ENCODE results near the gene SLC25A21. TPM values are rescaled to one million over a fixed set of nuclear protein-coding genes. Genes with fewer than 3 reads are reported as not detected.

SLC25A21 gene
- polyA plus RNA-seq, 4 donors, result 0.22 to 1.4 (median 0.97) TPM

- no peak for FAIRE-seq
- no peaks in the 10 kb centered on the region for H3K4me1 ChIP-seq (ENCODE audit: control insufficient read depth in 3 of 3, insufficient read depth in 2 of 3, low read depth in 1 of 3, low read length in 2 of 3)
- H3K4me3 ChIP-seq (ENCODE audit: low read depth in 1 of 3, low read length in 3 of 3), result no peak overlapping the region
- H3K36me3 ChIP-seq (ENCODE audit: control insufficient read depth in 3 of 3, insufficient read depth in 2 of 3, low read depth in 1 of 3, low read length in 3 of 3), result no peaks in the 10 kb centered on the region
- H3K27me3 ChIP-seq (ENCODE audit: control insufficient read depth in 3 of 3, insufficient read depth in 3 of 3, low read length in 3 of 3), result no peaks in the 10 kb centered on the region
- 73 to 82% (median 73%) methylated on average over 2 of the region's 2 CpGs for WGBS, 3 donors
- no peak for DNase-seq
- no peak overlapping the region for H3K27ac ChIP-seq (ENCODE audit: low read depth in 1 of 3, low read length in 2 of 3)
- no peaks in the 10 kb centered on the region for H3K9me3 ChIP-seq (ENCODE audit: control insufficient read depth in 2 of 2, insufficient read depth in 1 of 2, low read depth in 1 of 2, low read length in 1 of 2)
These were observed 125.6 kb downstream of the SLC25A21 start for GRCh38 chr14:37046815-37047214.

DNA sequence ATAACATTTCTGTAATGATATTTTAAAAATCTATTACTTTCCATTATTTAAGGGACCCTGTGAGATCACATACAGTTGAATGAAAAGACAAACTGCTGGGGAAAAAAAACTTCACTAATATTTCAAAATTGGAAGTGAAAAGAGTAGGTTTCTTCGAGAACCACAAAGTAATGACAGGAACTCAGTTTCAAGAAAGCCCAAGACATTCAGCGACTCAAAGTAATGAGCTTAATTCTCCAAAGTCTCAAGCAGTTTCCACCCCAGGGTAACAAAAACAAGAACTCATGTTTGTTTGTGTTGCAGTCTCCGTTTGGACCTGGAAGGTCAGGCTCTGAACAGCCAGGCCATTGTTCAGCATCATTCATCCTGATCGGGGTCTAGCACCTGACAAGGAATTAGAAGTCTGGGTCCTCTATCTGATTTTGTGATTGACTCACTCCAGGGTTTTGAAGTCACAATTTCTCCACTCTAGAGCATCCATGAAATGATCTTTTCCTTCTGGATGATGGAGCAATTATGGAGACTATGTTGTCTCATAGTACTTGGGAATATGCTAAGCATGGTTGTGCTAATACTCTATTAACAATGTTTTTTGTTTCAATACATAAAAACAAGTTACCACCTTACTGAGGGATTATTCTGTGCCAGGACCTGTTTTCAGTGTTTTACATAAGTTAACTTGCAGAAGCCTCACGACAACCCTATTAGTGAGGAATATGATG, 126.9 kb downstream of the SLC25A21 start:
- Histone ChIP-seq H3K36me3 (ENCODE audit: control insufficient read depth in 3 of 3, insufficient read depth in 2 of 3, low read depth in 1 of 3, low read length in 3 of 3) (no peaks in the 10 kb centered on the region), H3K4me3 (ENCODE audit: low read depth in 1 of 3, low read length in 3 of 3) (no peak overlapping the region), H3K9me3 (ENCODE audit: control insufficient read depth in 2 of 2, insufficient read depth in 1 of 2, low read depth in 1 of 2, low read length in 1 of 2) (no peaks in the 10 kb centered on the region), H3K4me1 (ENCODE audit: control insufficient read depth in 3 of 3, insufficient read depth in 2 of 3, low read depth in 1 of 3, low read length in 2 of 3) (no peaks in the 10 kb centered on the region), H3K27ac (ENCODE audit: low read depth in 1 of 3, low read length in 2 of 3) (no peak overlapping the region), H3K27me3 (ENCODE audit: control insufficient read depth in 3 of 3, insufficient read depth in 3 of 3, low read length in 3 of 3) (no peaks in the 10 kb centered on the region)
- 69 to 86% (median 79%) methylated on average over 5 of the region's 5 CpGs for WGBS, 3 donors
- DNase-seq (no peak), FAIRE-seq (no peak)

GRCh38 chr14:37037636-37038387, 134.6 kb downstream of the SLC25A21 start:
- H3K4me1 ChIP-seq (ENCODE audit: control insufficient read depth in 3 of 3, insufficient read depth in 2 of 3, low read depth in 1 of 3, low read length in 2 of 3), result no peaks in the 10 kb centered on the region
- no peaks in the 10 kb centered on the region for H3K36me3 ChIP-seq (ENCODE audit: control insufficient read depth in 3 of 3, insufficient read depth in 2 of 3, low read depth in 1 of 3, low read length in 3 of 3)
- DNase-seq (no peak), FAIRE-seq (no peak)
- no peak overlapping the region for H3K27ac ChIP-seq (ENCODE audit: low read depth in 1 of 3, low read length in 2 of 3)
- no peaks in the 10 kb centered on the region for H3K27me3 ChIP-seq (ENCODE audit: control insufficient read depth in 3 of 3, insufficient read depth in 3 of 3, low read length in 3 of 3)
- WGBS, 3 donors, result 74 to 91% (median 88%) methylated on average over 3 of the region's 3 CpGs
- H3K9me3 ChIP-seq (ENCODE audit: control insufficient read depth in 2 of 2, insufficient read depth in 1 of 2, low read depth in 1 of 2, low read length in 1 of 2), result no peaks in the 10 kb centered on the region
- H3K4me3 ChIP-seq (ENCODE audit: low read depth in 1 of 3, low read length in 3 of 3), result no peak overlapping the region

DNA sequence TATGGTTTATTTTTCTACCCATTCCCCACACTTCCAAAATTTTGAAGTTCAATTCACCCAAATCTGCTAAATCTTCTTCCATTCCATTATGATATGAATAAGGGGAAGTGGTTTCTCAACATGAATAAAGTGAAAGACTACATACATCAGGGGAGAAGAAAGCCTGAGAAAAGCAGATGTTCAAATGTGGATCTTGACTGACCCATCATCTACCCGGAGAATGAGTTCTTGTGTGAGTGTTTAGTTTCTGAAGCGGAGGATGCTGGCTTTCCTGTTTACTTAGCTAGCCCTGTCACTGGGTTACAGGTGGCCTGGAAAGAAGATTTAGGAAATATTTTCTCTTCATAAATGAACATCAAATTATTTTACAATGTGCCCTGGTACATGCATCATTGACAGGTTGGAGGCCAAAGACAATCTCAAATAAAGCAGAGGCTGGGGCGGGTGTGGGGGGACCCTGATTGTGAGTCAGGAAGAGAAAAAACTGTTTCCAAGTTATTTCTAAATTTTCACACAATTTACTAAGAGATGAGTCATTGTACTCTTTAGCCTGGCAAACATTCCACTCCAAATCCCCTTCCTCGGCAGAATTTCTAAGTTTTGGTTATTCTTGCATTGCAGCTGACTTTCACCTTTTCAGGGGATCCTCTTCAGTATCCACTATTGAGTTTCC, 135.6 kb downstream of the SLC25A21 start:
- Histone ChIP-seq H3K9me3 (ENCODE audit: control insufficient read depth in 2 of 2, insufficient read depth in 1 of 2, low read depth in 1 of 2, low read length in 1 of 2) (no peaks in the 10 kb centered on the region), H3K4me1 (ENCODE audit: control insufficient read depth in 3 of 3, insufficient read depth in 2 of 3, low read depth in 1 of 3, low read length in 2 of 3) (no peaks in the 10 kb centered on the region), H3K36me3 (ENCODE audit: control insufficient read depth in 3 of 3, insufficient read depth in 2 of 3, low read depth in 1 of 3, low read length in 3 of 3) (no peaks in the 10 kb centered on the region), H3K27ac (ENCODE audit: low read depth in 1 of 3, low read length in 2 of 3) (no peak overlapping the region), H3K4me3 (ENCODE audit: low read depth in 1 of 3, low read length in 3 of 3) (no peak overlapping the region), H3K27me3 (ENCODE audit: control insufficient read depth in 3 of 3, insufficient read depth in 3 of 3, low read length in 3 of 3) (no peaks in the 10 kb centered on the region)
- DNase-seq, result no peak
- no peak for FAIRE-seq
- 63 to 72% (median 64%) methylated on average over 4 of the region's 4 CpGs for WGBS, 3 donors

- Histone ChIP-seq H3K9me3 (ENCODE audit: control insufficient read depth in 2 of 2, insufficient read depth in 1 of 2, low read depth in 1 of 2, low read length in 1 of 2) (no peaks in the 10 kb centered on the region), H3K4me3 (ENCODE audit: low read depth in 1 of 3, low read length in 3 of 3) (no peak overlapping the region), H3K4me1 (ENCODE audit: control insufficient read depth in 3 of 3, insufficient read depth in 2 of 3, low read depth in 1 of 3, low read length in 2 of 3) (no peaks in the 10 kb centered on the region), H3K27me3 (ENCODE audit: control insufficient read depth in 3 of 3, insufficient read depth in 3 of 3, low read length in 3 of 3) (no peaks in the 10 kb centered on the region), H3K27ac (ENCODE audit: low read depth in 1 of 3, low read length in 2 of 3) (no peak overlapping the region), H3K36me3 (ENCODE audit: control insufficient read depth in 3 of 3, insufficient read depth in 2 of 3, low read depth in 1 of 3, low read length in 3 of 3) (no peaks in the 10 kb centered on the region)
- DNase-seq, result no peak
- 79 to 86% (median 82%) methylated on average over 2 of the region's 2 CpGs for WGBS, 3 donors
- no peak for FAIRE-seq
These were observed 137.0 kb downstream of the SLC25A21 start for GRCh38 chr14:37035401-37035800.

DNA sequence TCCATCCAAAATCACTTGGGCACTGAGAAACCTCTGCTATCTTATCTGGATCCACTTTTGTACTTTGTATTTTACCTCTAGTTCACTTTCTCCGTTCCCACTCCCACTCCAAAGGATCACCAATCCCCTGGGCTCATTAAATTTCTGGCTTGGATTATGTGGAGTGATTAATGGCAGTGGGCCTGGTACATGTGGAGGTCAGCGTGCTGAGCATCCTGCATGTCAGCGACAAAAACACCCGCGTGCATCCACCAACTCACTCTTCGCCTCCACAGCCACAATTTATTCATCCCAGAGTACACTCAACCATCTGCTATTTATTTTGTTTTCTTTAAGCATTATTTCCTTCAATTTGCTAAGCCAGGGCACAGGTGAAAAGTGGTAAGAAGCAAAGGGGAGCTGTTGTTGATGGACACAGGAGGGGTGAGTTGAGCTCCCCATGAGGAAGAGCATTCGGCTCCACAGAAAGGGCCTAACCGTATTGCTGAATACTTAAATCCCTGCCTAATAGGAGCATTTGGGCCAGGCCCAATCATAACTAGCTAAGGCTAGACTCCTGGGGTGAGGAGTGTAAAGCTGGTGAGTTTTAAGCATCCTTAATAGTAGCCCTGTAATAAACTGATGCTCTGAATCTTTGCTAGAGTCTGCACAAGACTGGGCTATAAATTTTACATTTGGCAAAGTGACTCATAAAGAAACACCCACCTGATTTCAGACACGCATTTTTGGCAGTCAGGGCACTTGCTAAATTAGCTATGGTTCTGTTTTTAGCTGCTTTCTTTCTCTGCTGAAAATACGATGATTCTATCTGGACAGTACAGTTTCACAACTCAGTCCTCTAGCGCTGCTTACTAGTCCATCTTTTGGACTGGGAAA, 137.8 kb downstream of the SLC25A21 start:
- H3K4me1 ChIP-seq (ENCODE audit: control insufficient read depth in 3 of 3, insufficient read depth in 2 of 3, low read depth in 1 of 3, low read length in 2 of 3), result no peaks in the 10 kb centered on the region
- DNase-seq, result no peak
- no peaks in the 10 kb centered on the region for H3K9me3 ChIP-seq (ENCODE audit: control insufficient read depth in 2 of 2, insufficient read depth in 1 of 2, low read depth in 1 of 2, low read length in 1 of 2)
- H3K27ac ChIP-seq (ENCODE audit: low read depth in 1 of 3, low read length in 2 of 3), result no peak overlapping the region
- no peaks in the 10 kb centered on the region for H3K36me3 ChIP-seq (ENCODE audit: control insufficient read depth in 3 of 3, insufficient read depth in 2 of 3, low read depth in 1 of 3, low read length in 3 of 3)
- H3K27me3 ChIP-seq (ENCODE audit: control insufficient read depth in 3 of 3, insufficient read depth in 3 of 3, low read length in 3 of 3), result no peaks in the 10 kb centered on the region
- H3K4me3 ChIP-seq (ENCODE audit: low read depth in 1 of 3, low read length in 3 of 3), result no peak overlapping the region
- FAIRE-seq, result no peak
- 66 to 77% (median 66%) methylated on average over 11 of the region's 11 CpGs for WGBS, 3 donors

DNA sequence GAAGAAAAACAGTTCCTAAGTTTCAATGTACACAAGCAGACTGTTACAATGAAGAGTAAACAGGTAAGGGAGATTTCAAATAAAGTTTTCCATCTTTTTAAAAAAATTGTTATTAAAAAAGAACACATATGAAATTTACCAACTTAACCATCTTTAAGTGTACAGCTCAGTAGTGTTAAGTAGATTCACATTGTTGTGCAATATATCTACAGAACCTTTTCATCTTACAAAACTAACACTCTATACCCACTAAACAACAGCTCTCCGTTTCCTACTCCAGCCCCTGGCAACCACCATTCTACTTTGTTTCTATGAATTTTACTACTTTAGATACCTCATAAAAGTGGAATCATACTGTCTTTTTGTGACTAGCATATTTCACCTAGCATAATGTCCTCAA, 139.5 kb downstream of the SLC25A21 start:
- WGBS, 3 donors, result 80 to 97% (median 82%) methylated on average over 1 of the region's 1 CpG
- FAIRE-seq (no peak), DNase-seq (no peak)
- no peaks in the 10 kb centered on the region for H3K36me3 ChIP-seq (ENCODE audit: control insufficient read depth in 3 of 3, insufficient read depth in 2 of 3, low read depth in 1 of 3, low read length in 3 of 3)
- H3K4me1 ChIP-seq (ENCODE audit: control insufficient read depth in 3 of 3, insufficient read depth in 2 of 3, low read depth in 1 of 3, low read length in 2 of 3), result no peaks in the 10 kb centered on the region
- H3K27me3 ChIP-seq (ENCODE audit: control insufficient read depth in 3 of 3, insufficient read depth in 3 of 3, low read length in 3 of 3), result no peaks in the 10 kb centered on the region
- H3K27ac ChIP-seq (ENCODE audit: low read depth in 1 of 3, low read length in 2 of 3), result no peak overlapping the region
- H3K9me3 ChIP-seq (ENCODE audit: control insufficient read depth in 2 of 2, insufficient read depth in 1 of 2, low read depth in 1 of 2, low read length in 1 of 2), result no peaks in the 10 kb centered on the region
- H3K4me3 ChIP-seq (ENCODE audit: low read depth in 1 of 3, low read length in 3 of 3), result no peak overlapping the region

Data from small intestine (tissue), 7 donors.